Effector CD4-positive, alpha-beta T cell (primary cell): ENCODE results near the gene ADGRB2.
A peak's percentile ranks its signal among the peaks of the same experiment; 100 is the strongest.

Experiments used
- DNase-seq: peaks from one replicate; pipeline ENCODE4 v3.0.0-alpha.2; 2020

The ADGRB2 gene

DNA sequence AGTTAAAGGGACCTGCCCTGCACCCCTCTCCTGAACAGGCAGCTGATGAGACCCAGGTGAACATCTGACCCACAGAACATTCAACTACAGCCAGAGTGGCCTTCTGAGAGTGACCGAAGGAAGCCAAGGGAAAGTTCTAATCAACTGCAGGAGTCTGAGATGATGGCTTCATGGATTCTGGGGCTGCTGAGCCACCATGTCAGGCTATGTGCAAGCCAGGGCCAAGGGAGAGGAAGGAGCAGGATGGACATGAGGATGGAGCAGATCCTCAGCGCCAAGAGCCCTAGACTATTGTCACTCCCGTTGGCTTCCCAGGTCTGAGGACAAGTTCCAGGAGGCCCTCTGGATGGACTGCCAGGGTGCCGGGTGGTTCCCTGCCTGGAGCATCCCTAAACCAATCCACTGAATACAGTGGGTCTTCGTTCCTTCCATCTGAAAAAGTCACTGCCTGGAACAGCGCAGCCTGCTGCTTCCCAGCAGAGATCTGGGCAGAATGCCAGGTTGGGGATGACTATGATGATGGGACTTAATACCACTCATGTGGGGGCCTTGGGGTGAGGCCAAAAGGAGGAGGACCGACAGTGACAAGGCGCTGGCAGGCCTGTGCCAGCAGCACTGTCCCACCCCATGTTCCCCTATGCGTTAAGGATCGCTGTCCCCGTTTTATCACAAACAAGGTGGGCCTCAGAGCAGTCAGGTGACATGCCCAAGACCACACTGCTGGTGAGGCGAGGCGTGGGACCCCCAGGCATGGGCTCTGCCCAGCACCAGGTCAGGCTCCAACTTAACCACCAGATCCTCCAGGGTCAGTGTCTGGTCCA, 31.9 kb upstream of the ADGRB2 start:
- DNase-seq: no peak

DNA sequence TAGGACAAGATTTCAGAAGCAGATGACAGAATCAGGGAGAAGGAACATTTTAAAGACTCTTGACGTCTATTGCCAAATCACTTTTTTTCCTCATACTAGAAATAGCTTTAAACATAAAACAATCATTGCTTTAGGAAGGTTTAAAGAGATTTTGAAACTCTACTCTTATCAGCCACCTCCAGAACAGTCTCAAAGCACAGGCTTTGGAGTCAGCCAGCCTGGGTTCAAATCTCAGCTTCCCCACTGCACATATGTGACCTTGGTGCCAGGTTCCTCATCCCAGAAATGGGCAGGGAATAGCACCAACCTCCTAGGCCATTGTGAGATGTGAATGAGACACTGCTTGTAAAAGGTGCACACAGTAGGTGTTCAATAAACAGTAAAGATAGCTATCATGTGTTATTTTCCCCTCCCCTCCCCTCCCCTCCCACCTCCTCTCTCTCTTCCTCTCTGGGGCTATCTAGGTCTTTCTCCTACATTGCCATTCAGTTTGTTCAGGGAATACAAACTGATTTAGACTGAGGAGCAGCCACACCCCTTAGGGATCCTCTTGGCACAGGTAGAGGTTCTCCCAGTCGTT, 31.0 kb upstream of the ADGRB2 start:
- no peak for DNase-seq

GRCh38 chr1:31793586-31794285, 29.6 kb upstream of the ADGRB2 start:
- DNase-seq: no peak

DNA sequence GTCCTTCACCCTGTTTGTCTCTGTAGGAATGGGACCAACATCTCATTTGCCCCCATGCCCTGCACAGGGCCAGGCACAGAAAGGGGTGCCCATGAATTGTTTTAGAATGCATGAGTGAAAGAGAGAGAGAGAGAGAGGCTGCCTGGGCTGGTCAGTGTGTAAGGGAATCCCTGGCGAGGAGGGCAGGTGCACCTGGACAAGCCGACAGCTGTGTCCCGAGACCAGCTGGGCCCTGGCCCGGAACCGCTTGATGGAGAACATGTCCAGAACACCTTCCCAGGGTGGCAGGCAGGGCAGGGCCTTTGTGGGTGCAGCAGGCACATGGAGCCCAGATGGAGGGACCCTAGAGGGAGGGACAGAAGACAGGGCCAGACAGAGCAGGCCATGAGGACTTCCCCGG, 28.9 kb upstream of the ADGRB2 start:
- DNase-seq: no peak

DNA sequence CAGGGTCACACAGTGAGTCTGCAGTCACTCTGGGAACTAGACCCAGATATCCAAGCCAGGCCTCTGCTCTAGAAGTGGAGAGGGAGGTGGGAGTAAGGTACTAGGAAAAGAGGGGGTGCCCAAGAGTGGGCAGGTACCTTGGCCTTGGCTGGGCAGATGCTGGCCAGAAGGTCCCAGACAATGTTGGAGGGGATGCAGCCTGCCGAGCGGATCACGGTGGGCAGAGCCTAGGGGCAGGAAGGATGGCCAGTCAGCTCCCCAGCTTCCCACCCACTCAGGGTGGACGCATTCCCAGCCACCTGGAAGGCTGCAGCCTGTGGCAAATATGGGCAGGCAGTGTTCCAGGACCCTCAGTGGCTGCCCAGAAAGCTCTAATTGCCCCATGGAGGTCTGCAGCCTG, 28.4 kb upstream of the ADGRB2 start:
- no peak for DNase-seq

GRCh38 chr1:31792116-31792515, 28.0 kb upstream of the ADGRB2 start:
- no peak for DNase-seq

- no peak for DNase-seq
Measured at GRCh38 chr1:31791131-31791858, 27.2 kb upstream of the ADGRB2 start.

GRCh38 chr1:31790641-31791091, 26.5 kb upstream of the ADGRB2 start:
- DNase-seq: no peak

DNA sequence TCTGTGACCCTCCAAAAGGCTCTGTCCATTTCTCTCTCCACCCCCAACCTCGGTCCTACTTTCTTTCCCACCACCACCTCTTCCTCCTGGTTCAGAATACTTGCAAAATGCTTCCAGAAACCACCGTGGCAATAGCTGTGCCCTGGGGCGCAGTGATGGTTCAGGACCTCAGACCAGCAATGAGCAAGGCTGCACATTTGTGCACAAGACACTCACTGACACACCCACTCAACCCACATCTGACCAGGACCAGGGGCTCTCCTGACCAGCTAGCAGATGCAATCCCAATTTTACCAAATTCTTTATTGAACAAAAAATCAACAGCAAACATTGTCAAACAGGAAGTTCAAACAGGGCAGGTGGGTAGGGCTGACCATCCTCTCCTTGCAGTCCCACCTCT, 26.0 kb upstream of the ADGRB2 start:
- no peak for DNase-seq

DNA sequence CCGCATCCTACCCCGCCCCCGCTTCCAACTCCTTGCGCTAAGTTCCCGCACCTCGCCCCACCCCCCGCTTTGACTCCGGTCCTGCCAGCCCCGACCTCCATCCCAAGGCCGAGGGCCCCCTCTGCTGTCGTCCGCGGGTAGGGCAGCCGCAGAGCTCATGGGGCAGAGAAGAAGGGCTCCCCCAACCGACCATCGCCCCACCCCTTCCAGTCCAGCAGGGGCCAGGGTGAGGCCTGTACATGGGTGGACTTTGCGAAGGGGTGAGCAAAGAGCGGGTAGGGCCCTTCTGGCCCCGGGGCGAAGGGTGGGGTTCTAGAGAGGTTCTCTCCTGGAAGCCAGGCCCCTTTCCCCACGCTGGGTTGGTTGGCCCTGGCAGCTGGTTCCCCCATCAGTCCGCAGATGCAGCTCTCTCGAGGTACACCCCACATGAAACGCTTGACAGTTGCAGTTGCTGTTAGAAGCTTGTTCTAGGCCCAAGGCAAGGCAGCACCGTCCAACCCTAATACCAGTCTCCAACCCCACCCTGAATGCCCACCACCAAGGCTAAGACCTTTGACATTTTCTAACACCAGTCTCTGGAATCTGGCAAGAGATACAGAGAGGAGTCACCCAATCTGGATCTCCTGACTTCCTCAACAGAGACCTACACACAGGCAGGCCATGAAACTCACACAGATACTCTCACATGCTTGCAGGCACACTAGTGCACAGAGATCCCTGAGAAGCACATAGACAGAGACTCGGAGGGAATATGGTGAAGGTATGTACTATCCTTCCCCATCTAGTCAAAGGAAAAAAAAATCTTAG, 25.3 kb upstream of the ADGRB2 start:
- peak; percentile 94 for DNase-seq

DNA sequence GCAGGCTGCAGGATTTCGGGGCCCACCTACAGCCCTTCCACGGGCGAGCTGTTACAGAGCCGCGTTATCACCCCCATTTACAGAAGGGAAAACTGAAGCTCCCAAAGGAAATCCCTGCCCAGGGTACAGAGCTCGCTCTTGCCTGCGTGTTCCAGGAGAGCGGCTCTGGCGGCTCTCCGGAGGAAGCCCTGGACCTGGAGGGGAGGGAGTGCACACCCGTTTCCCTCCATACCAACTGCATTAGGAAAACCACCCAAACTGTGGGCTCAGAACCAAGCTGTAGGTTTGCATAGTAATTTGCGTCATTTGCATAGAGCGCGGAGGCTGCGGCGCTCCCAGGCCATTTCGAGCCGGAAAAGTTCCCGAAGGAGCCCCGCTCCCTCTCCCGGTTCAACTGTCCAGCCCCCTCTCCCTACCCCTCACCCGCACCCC, 24.7 kb upstream of the ADGRB2 start:
- peak; percentile 20 for DNase-seq

DNA sequence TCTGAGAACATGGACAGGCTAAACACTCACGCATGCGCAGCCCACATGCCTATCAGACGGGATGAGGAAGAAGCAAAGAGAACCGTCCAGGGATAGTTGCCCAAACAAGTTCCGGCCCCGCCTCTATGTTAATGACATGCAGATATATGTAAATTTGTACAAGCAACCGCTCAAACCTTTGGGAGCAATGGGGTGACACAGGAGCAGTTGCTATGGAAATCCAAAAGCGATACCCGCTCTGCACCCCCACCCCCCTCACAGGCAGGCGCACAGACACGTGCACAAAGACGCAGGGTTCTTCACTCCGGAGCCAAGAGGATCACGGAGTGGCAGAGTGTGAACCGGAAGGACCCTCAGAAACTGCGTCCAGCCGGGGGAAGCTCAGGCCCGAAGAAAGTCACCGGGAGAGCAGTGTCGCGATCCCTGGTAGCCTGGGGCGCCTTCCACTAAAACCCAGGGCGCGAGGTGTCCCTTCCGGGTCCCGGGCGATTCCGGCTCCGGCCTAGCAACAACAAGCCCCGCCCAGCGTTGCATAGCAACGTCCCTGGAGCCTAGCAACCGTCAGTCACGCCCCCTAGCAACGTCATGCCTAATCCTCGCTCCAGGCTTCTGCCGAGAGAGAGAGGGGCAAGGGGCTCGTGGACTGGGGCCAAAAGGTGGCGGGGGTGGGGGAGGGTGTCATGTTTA, 24.1 kb upstream of the ADGRB2 start:
- DNase-seq: peak; percentile 85

- DNase-seq: no peak
Measured at GRCh38 chr1:31787786-31788137, 23.6 kb upstream of the ADGRB2 start.

GRCh38 chr1:31787261-31787660, 23.1 kb upstream of the ADGRB2 start:
- no peak for DNase-seq

DNA sequence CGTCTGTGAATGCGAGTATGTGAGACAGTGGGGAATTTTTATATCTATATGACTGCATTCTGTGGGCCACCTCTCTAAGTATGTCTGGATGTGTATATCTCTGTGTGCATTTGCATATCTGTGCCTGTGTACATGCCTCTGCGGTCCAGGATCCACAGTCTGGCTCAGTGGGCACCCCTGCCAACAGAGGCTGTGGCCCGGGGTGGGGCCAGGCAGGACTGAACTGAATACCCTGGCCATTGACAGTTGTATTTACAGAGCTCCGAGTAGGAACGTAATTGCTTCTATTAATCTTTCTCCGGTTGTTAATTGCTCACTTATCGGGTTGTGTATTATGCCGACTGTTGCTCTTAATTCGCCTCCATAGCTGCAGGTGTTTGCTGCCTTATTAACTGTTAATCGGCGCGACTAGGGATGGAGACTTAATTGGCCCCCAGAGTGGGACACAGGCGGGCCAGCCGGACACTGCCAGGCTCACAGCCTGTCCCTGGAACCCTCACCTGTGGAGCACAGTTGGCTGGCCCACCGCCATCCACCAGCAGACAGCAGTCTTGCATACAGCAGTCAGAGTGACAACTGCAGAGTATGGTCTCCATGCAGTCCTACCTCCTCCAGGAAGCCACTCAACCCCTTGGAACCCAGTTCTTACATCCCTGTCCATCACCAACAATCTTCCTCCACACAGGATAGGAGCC, 22.4 kb upstream of the ADGRB2 start:
- no peak for DNase-seq

GRCh38 chr1:31785947-31786290, 21.8 kb upstream of the ADGRB2 start:
- DNase-seq: no peak

DNA sequence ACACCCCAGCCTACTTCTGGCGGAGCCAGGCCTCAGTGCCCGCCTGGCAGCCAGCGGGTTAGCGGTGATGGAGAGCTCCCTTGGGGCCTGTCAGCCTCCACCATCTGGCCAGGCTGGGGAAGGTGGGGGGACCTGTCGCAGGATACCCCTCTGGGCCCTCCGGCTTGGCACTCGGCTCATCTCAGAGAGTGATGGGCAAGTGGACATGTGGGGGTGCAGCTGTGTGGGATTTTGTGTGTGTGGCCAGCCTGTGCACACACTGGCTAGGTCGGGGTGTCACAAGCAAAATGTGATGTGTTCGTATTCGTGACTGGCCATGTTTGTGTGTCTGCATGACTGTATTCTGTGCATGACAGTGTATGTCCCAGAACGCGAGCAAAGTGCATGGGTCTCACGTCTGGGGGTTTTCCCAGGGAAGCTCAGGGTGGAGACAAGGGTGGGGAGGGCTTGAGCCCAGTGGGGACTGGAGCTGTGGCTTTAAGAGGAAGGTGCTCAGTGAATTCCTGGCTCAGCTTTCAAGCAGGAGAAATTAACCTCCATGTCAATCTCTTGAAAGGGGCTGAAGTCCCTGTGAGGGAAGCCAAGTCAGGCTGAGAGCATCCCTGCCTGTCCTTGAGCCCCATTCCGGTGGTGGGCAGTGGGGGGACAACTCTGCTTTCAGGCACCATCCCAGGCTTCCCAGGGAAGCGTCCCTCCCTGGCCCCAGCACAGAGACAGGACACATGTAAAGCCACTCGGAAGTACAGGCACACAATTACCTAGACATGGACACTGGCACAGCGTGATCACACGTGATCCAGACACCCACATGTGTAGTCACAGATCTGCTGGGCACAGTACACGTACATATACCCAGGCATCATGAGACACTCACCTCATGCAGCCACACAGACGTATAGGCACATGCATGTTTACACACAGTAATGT, 21.1 kb upstream of the ADGRB2 start:
- DNase-seq: no peak

DNA sequence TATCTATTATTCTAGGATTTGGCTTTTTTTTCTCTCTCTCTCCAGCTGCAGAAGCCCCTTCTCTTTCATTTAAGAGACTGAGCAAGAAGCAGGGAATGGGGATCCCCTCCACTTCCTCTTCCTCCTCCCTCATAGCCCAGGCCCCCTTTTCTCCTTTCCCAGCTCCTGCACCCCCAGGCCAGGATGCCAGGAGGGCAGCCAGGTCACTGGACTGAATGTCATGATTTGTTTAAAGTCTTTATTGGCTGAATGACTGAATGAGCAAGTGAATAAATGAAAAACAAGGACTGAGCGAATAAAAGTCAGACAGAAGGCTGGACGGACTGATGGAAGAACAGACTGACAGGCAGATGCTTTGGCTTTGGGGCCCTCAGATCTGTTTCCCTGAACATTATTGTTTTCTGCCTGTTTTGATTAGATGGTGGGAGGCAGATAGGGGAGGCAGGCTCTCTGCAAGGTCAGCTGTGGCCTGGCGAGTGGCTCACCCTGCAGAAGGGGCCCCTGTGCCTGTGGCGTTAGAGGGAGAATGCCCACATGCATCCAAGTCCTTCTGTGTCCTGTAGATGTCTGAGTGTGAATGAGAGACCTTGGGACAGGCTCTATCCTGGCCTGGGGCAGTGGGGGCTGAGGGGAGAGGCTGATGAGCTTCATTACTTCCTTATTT, 20.3 kb upstream of the ADGRB2 start:
- no peak for DNase-seq

GRCh38 chr1:31783846-31784245, 19.7 kb upstream of the ADGRB2 start:
- DNase-seq: no peak
